GM06990 (cell line): Measurements from ENCODE around the gene FBXO30.
A peak's percentile ranks its signal among the peaks of the same experiment; 100 is the strongest.

Source experiments
- DNase-seq: peaks from one replicate; pipeline ENCODE4 v3.0.0-alpha.2; 2011; ENCODE audit not compliant: insufficient read length; ENCODE audit errors: extremely low read depth
- H3K27me3 ChIP-seq: replicated peaks from 2 replicates; pipeline ENCODE4 v1.6.0; 2011; ENCODE audit warnings: low read length; ENCODE audit not compliant: control insufficient read depth, insufficient read depth
- H3K36me3 ChIP-seq: 2 replicates; pipeline ENCODE4 v1.5.1; 2011; ENCODE audit warnings: low read length; ENCODE audit not compliant: control insufficient read depth, insufficient read depth
- H3K4me3 ChIP-seq: replicated peaks from 2 replicates; pipeline ENCODE4 v1.5.1; 2011; ENCODE audit warnings: low read depth, mild to moderate bottlenecking, control low read depth, low read length
- CTCF ChIP-seq: IDR thresholded peaks from 2 replicates; pipeline ENCODE4 v1.5.1; 2011; ENCODE audit warnings: low read length, control low read depth, mild to moderate bottlenecking, inconsistent platforms; ENCODE audit not compliant: insufficient read depth, poor library complexity, severe bottlenecking

The FBXO30 gene

GRCh38 chr6:145809211-145809610 is 5.4 kb downstream of the FBXO30 start:
- Histone ChIP-seq H3K36me3 (peaks cover 3% of the 10 kb centered on the region; the same call in 1 of the 2 replicates), H3K4me3 (no peak overlapping the region), H3K27me3 (no peaks in the 10 kb centered on the region)
- no peak for TF ChIP-seq CTCF
- DNase-seq: peak; percentile 54

- no peak for TF ChIP-seq CTCF
- Histone ChIP-seq H3K36me3 (peaks cover 3% of the 10 kb centered on the region; the same call in 1 of the 2 replicates), H3K4me3 (no peak overlapping the region), H3K27me3 (no peaks in the 10 kb centered on the region)
- no peak for DNase-seq
Measured at GRCh38 chr6:145808239-145808638, 6.4 kb downstream of the FBXO30 start.

DNA sequence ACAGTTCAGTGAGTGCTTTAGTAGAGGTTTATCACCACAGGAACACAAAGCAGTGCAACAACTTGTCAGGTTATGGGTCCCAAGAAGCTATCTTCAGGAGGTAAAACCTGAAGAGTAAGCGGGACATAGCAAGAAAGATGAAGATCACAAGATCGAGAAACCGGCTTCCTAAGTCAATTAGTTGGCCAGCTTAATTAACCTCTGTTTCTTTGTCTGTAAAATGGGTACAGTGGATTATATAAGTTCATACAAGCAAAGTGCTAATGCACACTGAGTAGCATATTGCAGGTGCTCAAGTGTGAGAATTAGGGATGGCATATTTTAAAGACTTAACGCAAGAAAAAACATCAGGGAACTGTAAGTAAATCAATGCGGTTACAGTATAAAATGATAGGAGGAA is 12.5 kb downstream of the FBXO30 start:
- Histone ChIP-seq H3K4me3 (no peak overlapping the region), H3K36me3 (peaks cover 3% of the 10 kb centered on the region; the same call in 1 of the 2 replicates), H3K27me3 (no peaks in the 10 kb centered on the region)
- TF ChIP-seq CTCF: no peak
- no peak for DNase-seq

DNA sequence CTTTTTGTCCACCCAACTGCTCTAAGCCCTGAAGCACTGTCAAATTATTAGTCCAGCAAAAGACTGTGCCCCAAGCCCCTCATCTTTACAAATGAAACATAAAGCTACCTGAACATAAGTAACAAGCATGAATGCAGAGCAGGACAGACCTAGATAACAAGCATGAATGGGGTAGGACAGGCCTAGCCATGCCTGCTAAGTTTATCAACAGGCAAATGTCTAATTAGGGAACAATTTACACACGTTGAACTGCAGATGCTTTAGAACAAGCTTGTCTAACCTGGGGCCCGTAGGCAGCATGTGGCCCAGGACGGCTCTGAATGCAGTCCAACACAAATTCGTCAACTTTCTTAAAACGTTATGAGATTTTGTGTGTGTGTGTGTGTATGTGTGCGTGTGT is 13.6 kb downstream of the FBXO30 start:
- Histone ChIP-seq H3K27me3 (no peaks in the 10 kb centered on the region), H3K4me3 (no peak overlapping the region), H3K36me3 (peaks cover 3% of the 10 kb centered on the region; the same call in 1 of the 2 replicates)
- no peak for TF ChIP-seq CTCF
- no peak for DNase-seq

GRCh38 chr6:145798530-145798929 is 16.1 kb downstream of the FBXO30 start:
- Histone ChIP-seq H3K36me3 (no peaks in the 10 kb centered on the region), H3K4me3 (no peak overlapping the region), H3K27me3 (no peaks in the 10 kb centered on the region)
- no peak for TF ChIP-seq CTCF
- DNase-seq: no peak

- H3K4me3 ChIP-seq: no peak overlapping the region
- H3K36me3 ChIP-seq: no peaks in the 10 kb centered on the region; the same call in 1 of the 2 replicates
- TF ChIP-seq CTCF: no peak
- DNase-seq: no peak
- H3K27me3 ChIP-seq: no peaks in the 10 kb centered on the region
Measured at GRCh38 chr6:145789443-145789842, 25.2 kb downstream of the FBXO30 start.
